ENCODE results near the gene LCMT1.

Gene LCMT1

DNA sequence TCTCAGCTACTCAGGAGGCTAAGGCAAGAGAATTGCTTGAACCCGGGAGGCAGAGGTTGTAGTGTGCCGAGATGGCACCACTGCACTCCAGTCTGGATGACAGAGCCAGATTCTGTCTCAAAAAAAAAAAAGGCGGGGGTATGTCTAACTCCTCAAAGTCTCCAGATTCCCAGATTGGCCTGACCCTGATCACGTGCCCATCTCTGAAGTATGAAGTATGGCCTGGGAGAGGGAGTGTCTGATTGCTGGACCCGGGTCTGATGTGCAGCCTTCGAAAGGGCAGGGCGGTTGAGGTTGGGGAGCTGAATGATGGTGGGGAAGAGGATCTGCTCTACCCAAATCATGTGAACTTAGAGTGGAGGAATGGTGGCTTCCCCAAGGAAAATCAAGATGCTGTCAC, 87.9 kb downstream of the LCMT1 start:
- no peak for DNase-seq

DNA sequence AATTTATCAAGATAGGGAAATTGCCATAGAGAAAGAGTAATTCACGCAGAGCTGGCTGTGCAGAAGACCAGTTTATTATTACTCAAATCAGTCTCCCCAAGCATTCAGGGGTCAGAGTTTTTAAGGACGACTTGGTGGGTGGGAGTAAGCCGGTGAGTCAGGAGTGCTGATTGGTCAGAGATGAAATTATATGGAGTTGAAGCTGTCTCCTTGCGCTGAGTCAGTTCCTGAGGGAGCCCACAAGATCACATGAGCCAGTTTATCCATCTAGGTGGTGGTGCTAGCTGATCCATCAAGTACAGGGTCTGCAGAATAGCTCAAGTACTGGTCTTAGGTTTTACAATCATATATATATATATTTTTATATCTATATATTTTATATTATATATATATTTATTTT, 99.2 kb downstream of the LCMT1 start:
- no peak for DNase-seq

DNA sequence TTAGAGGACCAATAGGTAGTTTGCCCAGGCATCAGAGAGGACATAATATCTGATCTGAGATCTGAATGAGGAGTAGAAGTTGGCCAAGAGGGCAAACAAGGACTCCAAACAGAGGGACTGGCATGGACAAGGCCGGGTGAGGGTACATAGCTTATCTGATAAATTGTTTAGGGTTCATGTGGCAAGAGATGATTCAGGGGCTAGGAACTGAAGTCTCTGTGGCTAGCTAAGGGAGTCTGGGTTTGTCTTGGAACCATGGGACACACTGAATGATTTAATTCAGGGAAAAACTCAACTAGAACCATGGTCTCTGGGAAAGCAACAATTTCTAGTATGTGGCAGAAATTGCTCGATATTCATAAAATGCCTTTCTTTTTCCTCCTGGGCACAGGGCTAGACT, 101.1 kb downstream of the LCMT1 start:
- DNase-seq, result no peak

DNA sequence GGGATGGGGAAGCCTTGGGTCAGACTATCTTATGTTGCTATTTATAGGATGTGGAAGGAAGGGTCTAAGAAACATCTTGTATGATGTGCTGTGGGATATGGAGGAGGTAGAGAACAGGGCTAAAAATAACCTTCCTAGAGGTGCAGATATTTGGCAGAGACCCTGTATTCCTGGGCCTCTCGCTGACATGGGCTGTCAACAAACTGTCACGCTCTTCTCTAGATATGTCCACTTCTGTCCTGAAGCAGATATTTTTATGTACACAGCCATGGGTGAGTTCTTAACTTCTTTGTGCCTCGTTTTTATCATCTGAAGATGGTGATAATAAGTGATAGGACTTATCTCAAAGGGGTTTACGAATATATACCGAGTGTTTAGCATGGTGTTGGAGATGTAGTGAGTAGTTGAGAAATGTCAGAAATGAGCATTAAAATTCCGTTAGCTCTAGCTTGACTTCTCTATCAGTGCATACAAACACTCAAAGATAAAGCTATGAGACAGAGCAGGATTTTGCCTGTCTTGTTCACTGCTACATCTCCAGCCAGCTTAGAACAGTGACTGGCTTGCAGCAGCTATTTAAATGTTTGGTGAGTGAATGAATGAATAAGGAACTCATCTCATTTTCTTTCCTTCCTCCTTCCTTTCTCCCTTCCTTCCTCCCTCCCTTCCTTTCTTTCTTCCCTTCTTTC, 102.3 kb downstream of the LCMT1 start:
- no peak for DNase-seq

DNA sequence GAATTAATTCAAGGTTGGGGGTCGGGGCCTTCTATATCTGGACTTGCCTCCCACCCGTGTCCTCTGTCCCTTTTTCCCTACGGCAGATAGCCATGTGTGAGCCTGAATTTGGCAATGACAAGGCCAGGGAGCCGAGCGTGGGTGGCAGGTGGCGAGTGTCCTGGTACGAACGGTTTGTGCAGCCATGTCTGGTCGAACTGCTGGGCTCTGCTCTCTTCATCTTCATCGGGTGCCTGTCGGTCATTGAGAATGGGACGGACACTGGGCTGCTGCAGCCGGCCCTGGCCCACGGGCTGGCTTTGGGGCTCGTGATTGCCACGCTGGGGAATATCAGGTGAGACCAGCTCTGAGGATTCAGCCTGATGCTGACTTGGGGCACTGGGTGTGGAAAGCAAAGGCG, 105.6 kb downstream of the LCMT1 start:
- no peak for DNase-seq

DNA sequence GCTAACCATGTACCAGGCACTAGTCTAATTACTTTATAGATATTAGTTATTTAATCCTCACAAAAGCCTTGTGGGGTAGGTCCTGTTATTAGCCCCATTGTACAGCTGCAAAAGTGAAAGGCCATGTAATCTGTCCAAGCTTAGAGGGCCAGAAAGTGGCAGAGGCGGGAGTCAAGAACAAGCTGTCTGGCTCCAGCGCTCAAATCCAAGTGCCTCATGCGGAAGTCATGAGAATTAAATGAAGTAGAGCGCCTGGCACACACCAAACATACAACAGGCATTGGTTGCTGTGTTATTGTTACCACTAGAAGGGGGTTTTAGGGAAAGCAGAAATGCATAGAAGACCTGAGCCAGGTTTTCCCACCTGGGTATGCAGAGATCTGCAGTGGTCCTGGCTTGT, 106.4 kb downstream of the LCMT1 start:
- DNase-seq, result no peak

DNA sequence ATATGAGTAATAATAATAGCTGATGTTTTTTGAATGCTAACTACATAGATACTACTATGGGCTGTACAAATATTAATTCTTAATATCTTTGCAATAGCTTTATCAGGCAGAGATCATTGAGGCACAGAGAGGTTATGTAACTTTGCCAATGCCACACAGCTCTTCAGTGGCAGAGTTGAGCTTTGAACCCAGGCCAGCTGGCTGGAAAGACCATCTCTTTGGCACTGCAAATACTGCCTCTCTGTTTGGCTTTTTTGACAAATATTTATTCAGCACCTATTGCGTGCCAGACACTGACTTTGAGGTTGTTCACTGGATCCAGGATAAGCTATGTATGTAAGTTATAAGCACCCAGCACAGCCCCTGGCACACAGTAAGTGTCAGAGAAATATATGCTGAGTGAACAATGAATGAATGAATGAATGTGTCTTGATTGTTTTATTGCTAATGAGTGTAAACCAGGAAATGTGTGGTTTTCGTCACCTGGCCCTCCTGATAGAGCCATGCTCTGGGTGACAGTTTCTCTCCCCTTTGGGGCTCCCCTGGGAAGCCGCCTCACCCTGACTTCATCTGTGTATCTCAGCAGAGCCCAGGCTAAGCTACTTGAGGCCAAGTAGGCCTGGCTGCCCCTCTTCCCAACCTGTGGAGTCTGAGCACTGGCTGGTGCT, 107.7 kb downstream of the LCMT1 start:
- DNase-seq, result no peak

DNA sequence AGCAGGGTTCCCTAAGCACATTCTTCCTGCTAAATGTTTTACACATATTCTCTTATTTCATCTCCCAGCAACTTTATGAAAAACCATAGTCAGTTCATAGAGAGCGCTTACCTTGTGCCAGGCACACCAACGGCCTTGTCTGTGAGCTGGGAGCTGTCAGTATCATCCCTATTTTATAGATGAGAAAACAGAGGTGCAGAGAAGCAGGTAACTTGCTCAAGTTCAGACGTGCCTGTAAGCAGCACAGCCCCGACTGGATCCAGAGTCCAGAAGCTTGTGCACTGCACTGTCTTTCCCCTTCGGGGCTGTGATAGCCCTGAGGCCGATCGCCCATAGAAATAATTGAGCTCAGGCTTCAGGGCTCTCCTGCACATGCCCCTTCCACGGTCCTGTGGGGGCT, 111.4 kb downstream of the LCMT1 start:
- DNase-seq, result no peak

DNA sequence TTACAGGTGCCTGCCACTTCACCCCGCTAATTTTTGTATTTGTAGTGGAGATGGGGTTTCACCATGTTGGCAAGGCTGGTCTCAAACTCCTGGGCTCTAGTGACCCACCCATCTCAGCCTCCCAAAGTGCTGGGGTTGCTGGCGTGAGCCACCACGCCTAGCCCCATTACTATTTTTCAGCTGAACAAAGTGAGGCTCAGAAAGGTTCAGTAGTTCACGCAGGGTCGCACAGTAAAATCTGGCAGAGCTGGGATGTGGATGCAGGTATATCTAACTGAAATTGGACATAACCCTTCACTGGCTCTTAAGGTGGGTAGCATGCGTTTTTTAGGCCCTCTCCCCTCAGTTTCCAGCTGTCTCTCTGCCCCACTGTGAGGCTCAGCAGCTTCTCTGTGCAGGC, 112.4 kb downstream of the LCMT1 start:
- no peak for DNase-seq

DNA sequence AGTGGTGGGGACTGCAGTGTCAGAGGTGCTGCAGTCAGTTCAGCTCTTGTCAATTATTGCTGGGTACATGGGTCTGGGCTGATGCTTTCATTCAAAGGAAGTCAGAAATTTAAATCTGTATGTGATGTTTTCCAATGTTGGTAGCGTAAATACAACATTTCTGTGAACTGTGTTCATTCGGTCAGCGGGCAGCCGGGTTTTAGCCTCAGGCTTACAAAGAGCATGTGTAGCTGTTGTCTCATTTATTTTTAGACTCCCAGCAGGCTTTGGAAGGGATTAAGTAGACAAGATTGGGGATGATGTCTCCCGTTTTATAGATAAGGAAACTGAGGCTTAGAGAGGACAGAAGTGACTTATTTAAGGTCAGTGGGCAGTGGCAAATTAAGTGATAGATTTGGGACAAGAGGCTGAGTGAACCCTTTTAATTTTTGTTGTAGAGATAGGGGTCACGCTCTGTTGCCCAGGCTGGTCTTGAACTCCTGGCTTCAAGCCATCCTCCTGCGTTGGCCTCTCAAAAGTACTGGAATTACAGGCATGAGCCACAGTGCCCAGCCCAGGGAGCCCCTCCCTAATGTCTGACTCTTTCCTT, 113.3 kb downstream of the LCMT1 start:
- no peak for DNase-seq

Data from NCI-H2171 treated with DMSO at 0.1 percent for 48 hours (cell line).